ENCODE measurements around the gene ARMC8. TPM values are rescaled to one million over a fixed set of nuclear protein-coding genes. Genes with fewer than 3 reads are reported as not detected.

ARMC8 gene
- total and polyA plus RNA-seq, 2 of the 8 experiments (the other 6 are each of a cell fraction or from before 2014, with no cell fraction given): 47.3 to 58.5 TPM

GRCh38 chr3:138232705-138233364 is 45.7 kb downstream of the ARMC8 start (continued):
- TF ChIP-seq, protein P1, sequence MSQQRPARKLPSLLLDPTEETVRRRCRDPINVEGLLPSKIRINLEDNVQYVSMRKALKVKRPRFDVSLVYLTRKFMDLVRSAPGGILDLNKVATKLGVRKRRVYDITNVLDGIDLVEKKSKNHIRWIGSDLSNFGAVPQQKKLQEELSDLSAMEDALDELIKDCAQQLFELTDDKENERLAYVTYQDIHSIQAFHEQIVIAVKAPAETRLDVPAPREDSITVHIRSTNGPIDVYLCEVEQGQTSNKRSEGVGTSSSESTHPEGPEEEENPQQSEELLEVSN (IDR thresholded peaks at IDR 0.05): no peak
- TF ChIP-seq RAD21 (IDR thresholded peaks at IDR 0.05 in 1 of 2, conservative IDR thresholded peaks at IDR 0.05 in 1 of 2; ENCODE audit: low read depth in 2 of 2, low read length in 2 of 2): no peak

All from H1 (cell line).